Glutamatergic neuron (in vitro differentiated cells): ENCODE measurements around the gene CDT1. TPM values are rescaled to one million over a fixed set of nuclear protein-coding genes. Genes with fewer than 3 reads are reported as not detected.

Experiments used
- DNase-seq: peaks from one replicate; pipeline ENCODE4 v3.0.0; 2022
- H3K27ac Mint-ChIP-seq: one replicate; pipeline ENCODE4 v1.8.0; 2020; ENCODE audit warnings: mild to moderate bottlenecking, mixed read lengths, inconsistent platforms; ENCODE audit not compliant: unreplicated experiment
- H3K27me3 Mint-ChIP-seq: one replicate; pipeline ENCODE4 v1.8.0; 2020; ENCODE audit warnings: mild to moderate bottlenecking, moderate library complexity, mixed read lengths, inconsistent platforms; ENCODE audit not compliant: unreplicated experiment
- H3K36me3 Mint-ChIP-seq: one replicate; pipeline ENCODE4 v1.8.0; 2020; ENCODE audit warnings: mild to moderate bottlenecking, mixed read lengths, inconsistent platforms; ENCODE audit not compliant: unreplicated experiment
- H3K4me1 Mint-ChIP-seq: one replicate; pipeline ENCODE4 v1.8.0; 2020; ENCODE audit warnings: mild to moderate bottlenecking, low read depth, mixed read lengths, inconsistent platforms; ENCODE audit not compliant: unreplicated experiment
- H3K4me3 Mint-ChIP-seq: one replicate; pipeline ENCODE4 v1.8.0; 2020; ENCODE audit warnings: mild to moderate bottlenecking, mixed read lengths, inconsistent platforms; ENCODE audit not compliant: unreplicated experiment
- H3K9me3 Mint-ChIP-seq: one replicate; pipeline ENCODE4 v1.8.0; 2020; ENCODE audit warnings: mild to moderate bottlenecking, moderate library complexity, mixed read lengths, inconsistent platforms; ENCODE audit not compliant: unreplicated experiment
- total RNA-seq: library from RNA; stranded (reverse); fragmentation: NEBNext Ultra II Directional; extraction: Animal tissue kit (Norgen Biotek cat#: 25700); gene quantifications from one replicate; pipeline ENCODE4 v1.2.1, GENCODE V29; 2021; ENCODE audit not compliant: unreplicated experiment
- TF ChIP-seq, protein P1 (sequence below): fragments of 200-600 bp; sonication (generic); IDR thresholded peaks from one replicate; pipeline ENCODE4 v1.5.0; 2021; ENCODE audit not compliant: partially characterized antibody, unreplicated experiment

Gene CDT1
- total RNA-seq, 1 donor from 2014 or later: 5.6 TPM

DNA sequence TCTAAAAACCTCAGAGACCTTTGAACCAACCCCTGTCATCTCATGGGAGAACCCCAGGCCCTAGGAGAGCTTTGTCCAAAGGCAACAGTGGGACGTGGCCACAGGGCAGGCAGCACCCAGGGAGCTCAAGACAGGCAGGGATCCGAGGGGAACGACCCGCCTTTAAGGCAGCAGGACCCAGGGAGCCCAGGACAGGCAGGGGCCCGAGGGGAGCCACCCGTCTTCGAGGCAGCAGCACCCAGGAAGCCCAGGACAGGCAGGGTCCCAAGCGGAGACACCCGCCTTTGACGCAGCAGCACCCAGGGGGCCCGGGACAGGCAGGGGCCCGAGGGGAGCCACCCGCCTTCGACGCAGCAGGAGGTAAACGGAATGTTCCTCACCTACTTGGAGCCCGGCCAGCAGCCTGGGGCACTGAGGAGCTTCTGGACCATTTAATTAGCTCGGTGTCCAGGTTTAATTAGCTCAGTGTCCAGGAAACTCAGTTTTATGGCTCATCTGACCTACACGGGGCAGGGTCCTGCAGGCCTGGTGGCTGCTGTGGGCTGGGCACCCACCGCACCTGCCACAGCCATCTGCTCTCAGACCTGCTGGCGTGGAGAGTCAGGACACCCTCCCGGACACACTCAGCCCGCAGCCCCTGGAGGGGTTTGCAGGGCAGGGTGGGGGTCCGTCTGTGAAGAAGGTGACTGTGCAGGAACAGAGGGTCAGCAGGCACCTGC lies 43.0 kb upstream of the CDT1 start:
- Mint-ChIP-seq H3K4me1 (peaks cover 7% of the 10 kb centered on the region), H3K27me3 (no peaks in the 10 kb centered on the region), H3K27ac (no peak overlapping the region), H3K36me3 (no peaks in the 10 kb centered on the region), H3K4me3 (no peak overlapping the region), H3K9me3 (no peaks in the 10 kb centered on the region)
- TF ChIP-seq, protein P1, sequence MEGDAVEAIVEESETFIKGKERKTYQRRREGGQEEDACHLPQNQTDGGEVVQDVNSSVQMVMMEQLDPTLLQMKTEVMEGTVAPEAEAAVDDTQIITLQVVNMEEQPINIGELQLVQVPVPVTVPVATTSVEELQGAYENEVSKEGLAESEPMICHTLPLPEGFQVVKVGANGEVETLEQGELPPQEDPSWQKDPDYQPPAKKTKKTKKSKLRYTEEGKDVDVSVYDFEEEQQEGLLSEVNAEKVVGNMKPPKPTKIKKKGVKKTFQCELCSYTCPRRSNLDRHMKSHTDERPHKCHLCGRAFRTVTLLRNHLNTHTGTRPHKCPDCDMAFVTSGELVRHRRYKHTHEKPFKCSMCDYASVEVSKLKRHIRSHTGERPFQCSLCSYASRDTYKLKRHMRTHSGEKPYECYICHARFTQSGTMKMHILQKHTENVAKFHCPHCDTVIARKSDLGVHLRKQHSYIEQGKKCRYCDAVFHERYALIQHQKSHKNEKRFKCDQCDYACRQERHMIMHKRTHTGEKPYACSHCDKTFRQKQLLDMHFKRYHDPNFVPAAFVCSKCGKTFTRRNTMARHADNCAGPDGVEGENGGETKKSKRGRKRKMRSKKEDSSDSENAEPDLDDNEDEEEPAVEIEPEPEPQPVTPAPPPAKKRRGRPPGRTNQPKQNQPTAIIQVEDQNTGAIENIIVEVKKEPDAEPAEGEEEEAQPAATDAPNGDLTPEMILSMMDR: no peak
- DNase-seq: no peak

DNA sequence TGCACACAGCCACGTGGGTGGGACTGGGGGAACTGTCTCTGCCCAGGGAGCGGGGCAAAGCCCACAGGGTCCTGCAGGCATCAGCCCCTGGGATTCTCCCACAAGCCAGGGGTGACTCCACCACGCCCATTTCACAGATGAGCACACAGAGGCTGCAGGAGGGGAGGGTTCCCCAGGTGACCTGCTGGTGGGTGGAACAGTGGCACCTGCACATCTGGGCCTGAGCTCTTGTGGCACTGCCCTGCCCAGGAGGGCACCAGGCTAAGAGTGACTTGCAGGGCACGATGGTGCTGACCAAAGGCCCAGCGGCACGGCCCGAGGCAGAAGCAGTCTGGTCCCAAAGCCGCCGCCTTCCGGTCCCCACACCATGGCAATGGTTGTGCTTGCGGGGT lies 42.5 kb upstream of the CDT1 start:
- no peak for DNase-seq
- TF ChIP-seq, protein P1: no peak
- no peaks in the 10 kb centered on the region for H3K27me3 Mint-ChIP-seq
- no peaks in the 10 kb centered on the region for H3K36me3 Mint-ChIP-seq
- peaks cover 7% of the 10 kb centered on the region for H3K4me1 Mint-ChIP-seq
- no peaks in the 10 kb centered on the region for H3K9me3 Mint-ChIP-seq
- H3K27ac Mint-ChIP-seq: no peak overlapping the region
- H3K4me3 Mint-ChIP-seq: no peak overlapping the region

DNA sequence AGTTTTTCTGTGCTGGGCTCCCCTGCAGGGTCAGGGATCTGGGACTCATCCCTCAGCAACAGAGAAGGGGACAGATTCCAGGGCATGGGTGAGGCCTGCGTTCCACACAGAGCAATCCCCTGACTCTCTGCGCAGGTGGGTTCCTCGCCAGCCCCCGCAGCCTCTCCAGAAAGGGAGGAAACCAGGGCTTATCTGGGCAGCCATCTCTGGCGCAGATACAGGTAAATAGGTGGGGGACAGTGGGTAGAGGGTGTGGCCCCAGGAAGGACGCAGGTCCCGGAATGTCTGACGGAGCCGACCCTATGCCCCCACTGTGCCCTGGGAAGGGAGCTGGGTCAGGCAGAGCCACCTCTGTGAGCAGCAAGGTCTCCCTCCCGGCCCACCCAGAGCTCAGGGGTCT lies 41.8 kb upstream of the CDT1 start:
- H3K4me3 Mint-ChIP-seq: no peak overlapping the region
- H3K4me1 Mint-ChIP-seq: peaks cover 7% of the 10 kb centered on the region
- no peaks in the 10 kb centered on the region for H3K27me3 Mint-ChIP-seq
- TF ChIP-seq, protein P1: no peak
- H3K27ac Mint-ChIP-seq: no peak overlapping the region
- no peaks in the 10 kb centered on the region for H3K36me3 Mint-ChIP-seq
- no peak for DNase-seq
- no peaks in the 10 kb centered on the region for H3K9me3 Mint-ChIP-seq

DNA sequence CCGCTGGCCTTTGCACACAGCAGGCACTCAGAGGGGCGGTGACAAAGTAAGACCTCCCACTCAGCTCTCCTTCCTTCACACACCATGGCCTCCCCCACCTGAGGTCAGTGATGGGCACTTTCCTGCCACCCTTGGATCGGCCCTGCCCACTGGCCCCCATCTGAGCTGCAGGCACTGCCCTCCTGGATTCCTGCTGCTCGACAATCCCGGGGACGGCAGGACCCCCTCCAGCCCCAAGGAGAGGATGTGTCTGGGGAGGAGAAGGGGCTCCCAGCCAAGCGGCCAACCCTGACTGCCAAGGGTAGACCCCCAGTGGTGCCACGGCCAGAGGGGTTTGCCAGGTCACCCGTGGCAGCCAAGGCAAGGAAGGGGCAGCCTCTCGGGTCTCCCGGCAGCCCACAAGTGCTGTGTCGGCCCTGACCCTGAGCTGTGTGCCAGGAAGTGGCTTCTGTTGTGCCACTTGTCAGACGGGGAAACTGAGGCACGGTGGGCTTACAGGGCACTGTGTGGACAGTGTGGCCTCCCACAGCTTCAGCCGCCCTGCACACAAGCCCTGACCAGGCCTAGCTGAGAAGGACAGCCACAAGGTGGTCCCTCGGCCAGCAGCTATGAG lies 41.2 kb upstream of the CDT1 start:
- peaks cover 3% of the 10 kb centered on the region for H3K27me3 Mint-ChIP-seq
- no peak overlapping the region for H3K27ac Mint-ChIP-seq
- TF ChIP-seq, protein P1: no peak
- peaks cover 12% of the 10 kb centered on the region for H3K4me1 Mint-ChIP-seq
- DNase-seq: no peak
- H3K9me3 Mint-ChIP-seq: no peaks in the 10 kb centered on the region
- H3K36me3 Mint-ChIP-seq: no peaks in the 10 kb centered on the region
- no peak overlapping the region for H3K4me3 Mint-ChIP-seq

DNA sequence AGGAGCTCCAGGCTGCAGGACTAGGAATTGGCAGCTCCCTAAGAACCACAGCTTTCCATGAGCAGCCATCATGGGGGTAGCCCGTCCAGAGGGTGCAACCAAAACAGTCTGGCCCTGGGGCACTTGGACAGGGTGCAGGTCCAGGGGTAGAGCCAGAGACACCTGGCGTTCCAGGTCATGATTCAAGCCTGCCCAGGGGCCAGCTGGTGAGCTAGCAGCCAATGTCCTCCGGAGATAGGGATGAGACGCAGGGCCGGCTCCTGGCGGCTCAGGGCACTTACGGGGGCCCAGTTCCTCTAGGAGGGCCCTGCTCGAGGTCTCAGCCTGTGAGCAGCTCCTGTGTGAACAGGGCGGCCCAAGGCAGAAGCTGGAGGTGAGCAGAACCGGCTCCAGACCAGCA lies 40.6 kb upstream of the CDT1 start:
- DNase-seq: no peak
- Mint-ChIP-seq H3K27ac (no peak overlapping the region), H3K27me3 (peaks cover 3% of the 10 kb centered on the region), H3K36me3 (no peaks in the 10 kb centered on the region), H3K4me1 (peaks cover 16% of the 10 kb centered on the region), H3K4me3 (no peak overlapping the region), H3K9me3 (no peaks in the 10 kb centered on the region)
- TF ChIP-seq, protein P1: no peak
